Measurements from ENCODE around the gene TRAP1. TPM values are rescaled to one million over a fixed set of nuclear protein-coding genes. Genes with fewer than 3 reads are reported as not detected.

TRAP1 gene
- polyA plus RNA-seq, 1 of the 3 experiments (the other 2 are of a cell fraction) = 129 TPM

- 94% methylated on average over 28 of the region's 34 CpGs for WGBS (ENCODE audit: low lambda C conversion rate)
- H3K9ac ChIP-seq = no peak overlapping the region
Measured at GRCh38 chr16:3674513-3675295, 42.6 kb downstream of the TRAP1 start.

GRCh38 chr16:3673676-3674377 lies 43.5 kb downstream of the TRAP1 start:
- H3K4me3 ChIP-seq (ENCODE audit: low read depth in 2 of 2, low read length in 1 of 2) = no peak overlapping the region
- peaks cover 17 to 38% of the 10 kb centered on the region in 2 experiments for H3K36me3 ChIP-seq (replicated peaks in 1 of 2; ENCODE audit: control insufficient read depth in 1 of 2, insufficient read depth in 2 of 2, low read length in 1 of 2)
- H3K27me3 ChIP-seq (ENCODE audit: insufficient read depth) = no peaks in the 10 kb centered on the region
- H3K9me2 ChIP-seq = no peaks in the 10 kb centered on the region
- H4K20me1 ChIP-seq (ENCODE audit: insufficient read depth) = no peaks in the 10 kb centered on the region
- DNase-seq = no peak
- no peaks in the 10 kb centered on the region for H3K79me2 ChIP-seq (ENCODE audit: insufficient read depth)
- H3F3A ChIP-seq (replicated peaks; ENCODE audit: insufficient read depth) = no peaks in the 10 kb centered on the region
- H3K9me3 ChIP-seq = no peaks in the 10 kb centered on the region
- WGBS (ENCODE audit: low lambda C conversion rate) = 89% methylated on average over 11 of the region's 13 CpGs
- POLR2A ChIA-PET = no interaction called here
- no peaks in the 10 kb centered on the region for H3K4me1 ChIP-seq (ENCODE audit: control insufficient read depth in 1 of 2, insufficient read depth in 2 of 2, low read depth in 1 of 2, low read length in 1 of 2)
- no peak overlapping the region for H3K9ac ChIP-seq
- no peak overlapping the region for H2AFZ ChIP-seq (ENCODE audit: low read depth)
- H3K4me2 ChIP-seq = no peak overlapping the region
- H3K27ac ChIP-seq (ENCODE audit: low read depth in 2 of 2, low read length in 1 of 2) = no peak overlapping the region
- TF ChIP-seq, protein P1, sequence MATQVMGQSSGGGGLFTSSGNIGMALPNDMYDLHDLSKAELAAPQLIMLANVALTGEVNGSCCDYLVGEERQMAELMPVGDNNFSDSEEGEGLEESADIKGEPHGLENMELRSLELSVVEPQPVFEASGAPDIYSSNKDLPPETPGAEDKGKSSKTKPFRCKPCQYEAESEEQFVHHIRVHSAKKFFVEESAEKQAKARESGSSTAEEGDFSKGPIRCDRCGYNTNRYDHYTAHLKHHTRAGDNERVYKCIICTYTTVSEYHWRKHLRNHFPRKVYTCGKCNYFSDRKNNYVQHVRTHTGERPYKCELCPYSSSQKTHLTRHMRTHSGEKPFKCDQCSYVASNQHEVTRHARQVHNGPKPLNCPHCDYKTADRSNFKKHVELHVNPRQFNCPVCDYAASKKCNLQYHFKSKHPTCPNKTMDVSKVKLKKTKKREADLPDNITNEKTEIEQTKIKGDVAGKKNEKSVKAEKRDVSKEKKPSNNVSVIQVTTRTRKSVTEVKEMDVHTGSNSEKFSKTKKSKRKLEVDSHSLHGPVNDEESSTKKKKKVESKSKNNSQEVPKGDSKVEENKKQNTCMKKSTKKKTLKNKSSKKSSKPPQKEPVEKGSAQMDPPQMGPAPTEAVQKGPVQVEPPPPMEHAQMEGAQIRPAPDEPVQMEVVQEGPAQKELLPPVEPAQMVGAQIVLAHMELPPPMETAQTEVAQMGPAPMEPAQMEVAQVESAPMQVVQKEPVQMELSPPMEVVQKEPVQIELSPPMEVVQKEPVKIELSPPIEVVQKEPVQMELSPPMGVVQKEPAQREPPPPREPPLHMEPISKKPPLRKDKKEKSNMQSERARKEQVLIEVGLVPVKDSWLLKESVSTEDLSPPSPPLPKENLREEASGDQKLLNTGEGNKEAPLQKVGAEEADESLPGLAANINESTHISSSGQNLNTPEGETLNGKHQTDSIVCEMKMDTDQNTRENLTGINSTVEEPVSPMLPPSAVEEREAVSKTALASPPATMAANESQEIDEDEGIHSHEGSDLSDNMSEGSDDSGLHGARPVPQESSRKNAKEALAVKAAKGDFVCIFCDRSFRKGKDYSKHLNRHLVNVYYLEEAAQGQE (IDR thresholded peaks at IDR 0.05; ENCODE audit: low read depth, low read length) = no peak
- TF ChIP-seq NRF1 (IDR thresholded peaks at IDR 0.05; ENCODE audit: low read depth, low read length) = no peak
- TF ChIP-seq, protein P2, sequence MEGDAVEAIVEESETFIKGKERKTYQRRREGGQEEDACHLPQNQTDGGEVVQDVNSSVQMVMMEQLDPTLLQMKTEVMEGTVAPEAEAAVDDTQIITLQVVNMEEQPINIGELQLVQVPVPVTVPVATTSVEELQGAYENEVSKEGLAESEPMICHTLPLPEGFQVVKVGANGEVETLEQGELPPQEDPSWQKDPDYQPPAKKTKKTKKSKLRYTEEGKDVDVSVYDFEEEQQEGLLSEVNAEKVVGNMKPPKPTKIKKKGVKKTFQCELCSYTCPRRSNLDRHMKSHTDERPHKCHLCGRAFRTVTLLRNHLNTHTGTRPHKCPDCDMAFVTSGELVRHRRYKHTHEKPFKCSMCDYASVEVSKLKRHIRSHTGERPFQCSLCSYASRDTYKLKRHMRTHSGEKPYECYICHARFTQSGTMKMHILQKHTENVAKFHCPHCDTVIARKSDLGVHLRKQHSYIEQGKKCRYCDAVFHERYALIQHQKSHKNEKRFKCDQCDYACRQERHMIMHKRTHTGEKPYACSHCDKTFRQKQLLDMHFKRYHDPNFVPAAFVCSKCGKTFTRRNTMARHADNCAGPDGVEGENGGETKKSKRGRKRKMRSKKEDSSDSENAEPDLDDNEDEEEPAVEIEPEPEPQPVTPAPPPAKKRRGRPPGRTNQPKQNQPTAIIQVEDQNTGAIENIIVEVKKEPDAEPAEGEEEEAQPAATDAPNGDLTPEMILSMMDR (IDR thresholded peaks at IDR 0.05) = no peak
- no peak for TF ChIP-seq NFIC (IDR thresholded peaks at IDR 0.05; ENCODE audit: borderline replicate concordance)
- no peak for TF ChIP-seq MXI1 (IDR thresholded peaks at IDR 0.05; ENCODE audit: low read depth, low read length)
- no peak for TF ChIP-seq SMC3 (IDR thresholded peaks at IDR 0.05; ENCODE audit: low read depth, low read length)
- TF ChIP-seq RAD21 (IDR thresholded peaks at IDR 0.05; ENCODE audit: low read length) = no peak
- TF ChIP-seq EZH2phosphoT487 (IDR thresholded peaks at IDR 0.05; ENCODE audit: borderline replicate concordance, low read depth) = no peak
- no peak for TF ChIP-seq MEF2A (IDR thresholded peaks at IDR 0.05; ENCODE audit: borderline replicate concordance, low read depth)
- no peak for TF ChIP-seq JUND (IDR thresholded peaks at IDR 0.05)
- CTCF ChIA-PET = interaction anchor here (0.7 to 1.3 kb wide), 3 partner anchors 9 to 16 kb away, joined by 3 read pairs; no protein-coding TSS in a partner anchor

More at GRCh38 chr16:3674513-3675295, 42.6 kb downstream of the TRAP1 start:
- no peaks in the 10 kb centered on the region for H3K27me3 ChIP-seq (ENCODE audit: insufficient read depth)
- H3K4me3 ChIP-seq (ENCODE audit: low read depth in 2 of 2, low read length in 1 of 2) = no peak overlapping the region
- no peak overlapping the region for H3K27ac ChIP-seq (ENCODE audit: low read depth in 2 of 2, low read length in 1 of 2)
- H4K20me1 ChIP-seq (ENCODE audit: insufficient read depth) = no peaks in the 10 kb centered on the region
- H3K79me2 ChIP-seq (ENCODE audit: insufficient read depth) = no peaks in the 10 kb centered on the region
- H3F3A ChIP-seq (replicated peaks; ENCODE audit: insufficient read depth) = no peaks in the 10 kb centered on the region
- H3K4me1 ChIP-seq (ENCODE audit: control insufficient read depth in 1 of 2, insufficient read depth in 2 of 2, low read depth in 1 of 2, low read length in 1 of 2) = no peaks in the 10 kb centered on the region
- DNase-seq = no peak
- H3K9me2 ChIP-seq = no peaks in the 10 kb centered on the region
- TF ChIP-seq EP300 (IDR thresholded peaks at IDR 0.05; ENCODE audit: borderline replicate concordance in 1 of 2, low read depth in 1 of 2, low read length in 1 of 2) = no peak
- TF ChIP-seq, protein P3, sequence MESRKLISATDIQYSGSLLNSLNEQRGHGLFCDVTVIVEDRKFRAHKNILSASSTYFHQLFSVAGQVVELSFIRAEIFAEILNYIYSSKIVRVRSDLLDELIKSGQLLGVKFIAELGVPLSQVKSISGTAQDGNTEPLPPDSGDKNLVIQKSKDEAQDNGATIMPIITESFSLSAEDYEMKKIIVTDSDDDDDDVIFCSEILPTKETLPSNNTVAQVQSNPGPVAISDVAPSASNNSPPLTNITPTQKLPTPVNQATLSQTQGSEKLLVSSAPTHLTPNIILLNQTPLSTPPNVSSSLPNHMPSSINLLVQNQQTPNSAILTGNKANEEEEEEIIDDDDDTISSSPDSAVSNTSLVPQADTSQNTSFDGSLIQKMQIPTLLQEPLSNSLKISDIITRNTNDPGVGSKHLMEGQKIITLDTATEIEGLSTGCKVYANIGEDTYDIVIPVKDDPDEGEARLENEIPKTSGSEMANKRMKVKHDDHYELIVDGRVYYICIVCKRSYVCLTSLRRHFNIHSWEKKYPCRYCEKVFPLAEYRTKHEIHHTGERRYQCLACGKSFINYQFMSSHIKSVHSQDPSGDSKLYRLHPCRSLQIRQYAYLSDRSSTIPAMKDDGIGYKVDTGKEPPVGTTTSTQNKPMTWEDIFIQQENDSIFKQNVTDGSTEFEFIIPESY (IDR thresholded peaks at IDR 0.05; ENCODE audit: borderline replicate concordance, low read depth) = no peak
- H3K4me2 ChIP-seq = no peak overlapping the region
- H2AFZ ChIP-seq (ENCODE audit: low read depth) = no peak overlapping the region
- peaks cover 12 to 42% of the 10 kb centered on the region in 2 experiments for H3K36me3 ChIP-seq (replicated peaks in 1 of 2; ENCODE audit: control insufficient read depth in 1 of 2, insufficient read depth in 2 of 2, low read length in 1 of 2)
- ChIA-PET CTCF (interaction anchor here (0.5 to 1.3 kb wide), 4 partner anchors 12 to 201 kb away, joined by 3 read pairs; no protein-coding TSS in a partner anchor), POLR2A (no interaction called here)
- no peaks in the 10 kb centered on the region for H3K9me3 ChIP-seq
